A549 (cell line): ENCODE data around the gene SLCO1A2. TPM values are rescaled to one million over a fixed set of nuclear protein-coding genes. Genes with fewer than 3 reads are reported as not detected.

ENCODE experiments used
- ATAC-seq, 2 experiments: fragments of 200-7000 bp in 1 of 2; fragments of >200 bp in 1 of 2; cut with Nextera tagmentation in 1 of 2; cut with Tn5 transposase in 1 of 2; 3 replicates each; pipeline versions ENCODE4 v1.8.0 to v1.9.1; 2018 to 2020; ENCODE audit warnings: mild to moderate bottlenecking in 1 of 2, moderate library complexity in 1 of 2
- CTCF ChIA-PET: fragments of 300-600 bp; sonication (Branson Sonifier 250); formaldehyde crosslinking; extraction: SDS; loops from one replicate; lab custom pipeline; 2021; ENCODE audit warnings: antibody characterized with exemption, inconsistent platforms; lab: Yijun Ruan, JAX
- POLR2A ChIA-PET: fragments of 350-600 bp; formaldehyde crosslinking; extraction: SDS; loops from one replicate; lab custom pipeline; 2021; ENCODE audit warnings: antibody characterized with exemption, inconsistent platforms; lab: Yijun Ruan, JAX
- DNase-seq, 2 experiments: peaks; one replicate each; pipeline versions ENCODE4 v3.0.0 to v3.0.0-alpha.2; 2011 to 2016; ENCODE audit warnings: low read depth in 1 of 2, low spot score in 1 of 2
- FAIRE-seq: peaks from 2 replicates; lab custom pipeline; 2011; peaks lifted over from hg19 to GRCh38; lab: Jason Lieb, UNC
- H3K27ac ChIP-seq, 2 experiments: fragments of >200 bp; sonication (Bioruptor Twin); formaldehyde crosslinking; 3 replicates each; pipeline ENCODE4 v1.5.1; 2016 to 2017
- H3K4me1 ChIP-seq: fragments of >200 bp; sonication (Bioruptor Twin); formaldehyde crosslinking; 3 replicates; pipeline ENCODE4 v1.6.1; 2016
- H3K4me2 ChIP-seq: fragments of >200 bp; sonication (Bioruptor Twin); formaldehyde crosslinking; 3 replicates; pipeline ENCODE4 v1.6.1; 2016
- H3K4me3 ChIP-seq: fragments of >200 bp; sonication (Bioruptor Twin); formaldehyde crosslinking; 3 replicates; pipeline ENCODE4 v1.5.1; 2016
- H3K9me3 ChIP-seq: fragments of >200 bp; sonication (Bioruptor Twin); formaldehyde crosslinking; 3 replicates; pipeline ENCODE4 v1.6.1; 2016
- ATOH8 ChIP-seq: fragments of 250-450 bp; sonication (Bioruptor Pico); IDR thresholded peaks from 2 replicates; pipeline ENCODE4 v1.5.0; 2020; ENCODE audit warnings: low read depth, mild to moderate bottlenecking, moderate library complexity
- BHLHE40 ChIP-seq: IDR thresholded peaks from 2 replicates; pipeline ENCODE4 v1.6.1; 2012; ENCODE audit warnings: low read depth, low read length, inconsistent platforms
- CBX2 ChIP-seq: fragments of 200-600 bp; sonication (generic); IDR thresholded peaks from 2 replicates; pipeline ENCODE4 v1.6.1; 2016; ENCODE audit warnings: low read depth, mild to moderate bottlenecking, borderline replicate concordance
- CEBPB ChIP-seq, 2 experiments: fragments of >200 bp in 1 of 2; sonication (Bioruptor Twin) in 1 of 2; formaldehyde crosslinking in 1 of 2; IDR thresholded peaks; 2 replicates each; pipeline ENCODE4 v1.6.1; 2012 to 2016
- EHF ChIP-seq: fragments of 250-450 bp; sonication (Bioruptor Pico); IDR thresholded peaks from 2 replicates; pipeline ENCODE4 v1.5.0; 2020; ENCODE audit warnings: mild to moderate bottlenecking
- EP300 ChIP-seq, 2 experiments: fragments of >200 bp; sonication (Bioruptor Twin); formaldehyde crosslinking; IDR thresholded peaks; 2 replicates in 1 of 2; 3 replicates in 1 of 2; pipeline ENCODE4 v1.6.1; 2016 to 2017
- FOSB ChIP-seq: fragments of 250-450 bp; sonication (Bioruptor Pico); IDR thresholded peaks from 2 replicates; pipeline ENCODE4 v1.5.0; 2020; ENCODE audit warnings: mild to moderate bottlenecking, moderate library complexity
- FOSL2 ChIP-seq, 2 experiments: fragments of 450-650 bp in 1 of 2; fragments of >200 bp in 1 of 2; sonication (Bioruptor Twin) in 1 of 2; formaldehyde crosslinking; IDR thresholded peaks; 2 replicates each; pipeline versions ENCODE4 v1.5.0 to v1.6.1; 2016 to 2020; ENCODE audit warnings: mild to moderate bottlenecking in 1 of 2, moderate library complexity in 1 of 2
- FOXS1 ChIP-seq: fragments of 250-450 bp; sonication (Bioruptor Pico); IDR thresholded peaks from 2 replicates; pipeline ENCODE4 v1.5.0; 2020; ENCODE audit warnings: mild to moderate bottlenecking, moderate library complexity
- GATA3 ChIP-seq: IDR thresholded peaks from 2 replicates; pipeline ENCODE4 v1.6.1; 2012; ENCODE audit warnings: borderline replicate concordance
- HDAC2 ChIP-seq: fragments of 200-600 bp; sonication (generic); IDR thresholded peaks from 2 replicates; pipeline ENCODE4 v1.6.1; 2016
- HEYL ChIP-seq: fragments of 250-450 bp; sonication (Bioruptor Pico); IDR thresholded peaks from 2 replicates; pipeline ENCODE4 v1.8.0; 2021; ENCODE audit warnings: mild to moderate bottlenecking, moderate library complexity
- HOXA7 ChIP-seq: fragments of 250-450 bp; sonication (Bioruptor Pico); IDR thresholded peaks from 2 replicates; pipeline ENCODE4 v1.5.0; 2020; ENCODE audit warnings: mild to moderate bottlenecking, moderate library complexity
- HOXB13 ChIP-seq: fragments of 250-450 bp; sonication (Bioruptor Pico); IDR thresholded peaks from 2 replicates; pipeline ENCODE4 v1.5.0; 2020; ENCODE audit warnings: low read depth, mild to moderate bottlenecking, moderate library complexity
- HOXB5 ChIP-seq: fragments of 250-450 bp; sonication (Bioruptor Pico); IDR thresholded peaks from 2 replicates; pipeline ENCODE4 v1.5.0; 2020; ENCODE audit warnings: mild to moderate bottlenecking, moderate library complexity
- JUN ChIP-seq, 2 experiments: fragments of >200 bp; sonication (Bioruptor Twin); formaldehyde crosslinking; IDR thresholded peaks; 2 replicates in 1 of 2; 3 replicates in 1 of 2; pipeline ENCODE4 v1.6.1; 2016 to 2017
- KDM5A ChIP-seq: fragments of 200-600 bp; sonication (generic); IDR thresholded peaks from 2 replicates; pipeline ENCODE4 v1.6.1; 2016; ENCODE audit warnings: antibody characterized with exemption, mild to moderate bottlenecking
- MAZ ChIP-seq: fragments of 150-350 bp; IDR thresholded peaks from 2 replicates; pipeline ENCODE4 v1.6.1; 2014; ENCODE audit warnings: antibody characterized with exemption, low read depth, low read length, borderline replicate concordance
- MYC ChIP-seq: IDR thresholded peaks from 2 replicates; pipeline ENCODE4 v1.6.1; 2012; ENCODE audit warnings: mild to moderate bottlenecking, inconsistent platforms, low read length, improper control_type of control experiment, borderline replicate concordance
- NFE2L2 ChIP-seq: fragments of 150-350 bp; conservative IDR thresholded peaks from 2 replicates; pipeline ENCODE4 v1.6.1; 2014; ENCODE audit warnings: low read length
- PHF8 ChIP-seq: fragments of 200-600 bp; sonication (generic); IDR thresholded peaks from 2 replicates; pipeline ENCODE4 v1.6.1; 2016; ENCODE audit warnings: low read depth, mild to moderate bottlenecking, antibody characterized with exemption, moderate library complexity, borderline replicate concordance
- RCOR1 ChIP-seq: fragments of 150-350 bp; IDR thresholded peaks from 2 replicates; pipeline ENCODE4 v1.6.1; 2014; ENCODE audit warnings: antibody characterized with exemption, low read length, low read depth
- RFX5 ChIP-seq: fragments of 450-650 bp; IDR thresholded peaks from 2 replicates; pipeline ENCODE4 v1.7.1; 2014; ENCODE audit warnings: antibody characterized with exemption, mild to moderate bottlenecking, moderate library complexity
- SMC3 ChIP-seq: fragments of >200 bp; sonication (Bioruptor Twin); formaldehyde crosslinking; IDR thresholded peaks from 3 replicates; pipeline ENCODE4 v1.6.1; 2018; ENCODE audit warnings: inconsistent platforms
- SREBF2 ChIP-seq: fragments of 450-650 bp; IDR thresholded peaks from 2 replicates; pipeline ENCODE4 v1.6.1; 2014; ENCODE audit warnings: mild to moderate bottlenecking, moderate library complexity
- USF2 ChIP-seq: fragments of 450-650 bp; IDR thresholded peaks from 2 replicates; pipeline ENCODE4 v1.6.1; 2014; ENCODE audit warnings: antibody characterized with exemption
- ZFP36 ChIP-seq: fragments of 450-650 bp; IDR thresholded peaks from 2 replicates; pipeline ENCODE4 v1.6.1; 2014; ENCODE audit warnings: borderline replicate concordance; ENCODE audit not compliant: partially characterized antibody
- WGBS: methylation state at CpG from one replicate; pipeline ENCODE4 v1.1.6; 2017; ENCODE audit errors: missing lambda C conversion rate; 5-methylcytosine and 5-hydroxymethylcytosine counted together
- polyA plus RNA-seq, 4 experiments: library from polyadenylated mRNA; depleted of rRNA in 3 of 4; stranded (reverse); fragments of >200 nt; fragmentation: RNase III in 1 of 4; extraction: RNeasy Plus Mini Kit Qiagen cat#74134 plus additional on column Dnase treatment in 1 of 4; gene quantifications; 2 replicates in 3 of 4; 3 replicates in 1 of 4; pipeline ENCODE4 v1.2.3, GENCODE V29; 2011 to 2017
- TF ChIP-seq, protein P1 (sequence below): IDR thresholded peaks from 2 replicates; pipeline ENCODE4 v1.6.1; 2012

Gene SLCO1A2
- polyA plus RNA-seq, 2 of the 4 experiments (the other 2 are of a cell fraction): 0.08 to 0.31 TPM

- no peak overlapping the region for H3K4me2 ChIP-seq
- POLR2A ChIA-PET: no interaction called here
- DNase-seq (no peak), ATAC-seq (no peak), FAIRE-seq (no peak)
- WGBS: 21% methylated on average over 1 of the region's 1 CpG
- peaks cover 12% of the 10 kb centered on the region; the same call in 2 of the 3 replicates for H3K4me1 ChIP-seq
- no peak overlapping the region for H3K4me3 ChIP-seq
- CTCF ChIA-PET: no interaction called here
- H3K9me3 ChIP-seq: no peaks in the 10 kb centered on the region
- TF ChIP-seq EP300 (IDR thresholded peaks at IDR 0.05): no peak
- TF ChIP-seq USF2: no peak
- no peak for TF ChIP-seq MYC
- TF ChIP-seq BHLHE40: no peak
- TF ChIP-seq ZFP36: no peak
- no peak for TF ChIP-seq KDM5A
- TF ChIP-seq SREBF2: no peak
- TF ChIP-seq EHF (CRISPR knock-in tag): no peak
- no peak for TF ChIP-seq HOXB13 (CRISPR knock-in tag)
- TF ChIP-seq MAZ: no peak
- TF ChIP-seq HOXA7: no peak
- no peak for TF ChIP-seq HEYL (CRISPR knock-in tag)
- no peak for TF ChIP-seq CBX2
- no peak for TF ChIP-seq ATOH8 (CRISPR knock-in tag)
- no peak overlapping the region for H3K27ac ChIP-seq
Measured at GRCh38 chr12:21339921-21340320, 5.2 kb upstream of the SLCO1A2 start.

GRCh38 chr12:21337959-21338744 lies 3.4 kb upstream of the SLCO1A2 start:
- no peak overlapping the region for H3K4me3 ChIP-seq
- no peak for FAIRE-seq
- ChIA-PET POLR2A (no interaction called here), CTCF (interaction anchor here (0.8 kb wide), 1 partner anchor 19 kb away, joined by 3 read pairs; no protein-coding TSS in a partner anchor)
- H3K9me3 ChIP-seq: no peaks in the 10 kb centered on the region; the same call in 2 of the 3 replicates
- no peak for ATAC-seq
- no peak for DNase-seq
- peaks cover 12% of the 10 kb centered on the region; the same call in 2 of the 3 replicates for H3K4me1 ChIP-seq
- TF ChIP-seq HOXB5 (no peak), HDAC2 (no peak), CEBPB (IDR thresholded peaks at IDR 0.05) (no peak), JUN (IDR thresholded peaks at IDR 0.05) (no peak), GATA3 (no peak), EHF (CRISPR knock-in tag) (no peak), RCOR1 (no peak), FOXS1 (CRISPR knock-in tag) (no peak), FOSB (CRISPR knock-in tag) (no peak), HOXA7 (no peak), NFE2L2 (no peak), PHF8 (no peak), FOSL2 (IDR thresholded peaks at IDR 0.05) (no peak), FOSL2 (CRISPR knock-in tag; IDR thresholded peaks at IDR 0.05) (no peak), RFX5 (no peak), ATOH8 (CRISPR knock-in tag) (no peak), SMC3 (no peak)
- TF ChIP-seq, protein P1, sequence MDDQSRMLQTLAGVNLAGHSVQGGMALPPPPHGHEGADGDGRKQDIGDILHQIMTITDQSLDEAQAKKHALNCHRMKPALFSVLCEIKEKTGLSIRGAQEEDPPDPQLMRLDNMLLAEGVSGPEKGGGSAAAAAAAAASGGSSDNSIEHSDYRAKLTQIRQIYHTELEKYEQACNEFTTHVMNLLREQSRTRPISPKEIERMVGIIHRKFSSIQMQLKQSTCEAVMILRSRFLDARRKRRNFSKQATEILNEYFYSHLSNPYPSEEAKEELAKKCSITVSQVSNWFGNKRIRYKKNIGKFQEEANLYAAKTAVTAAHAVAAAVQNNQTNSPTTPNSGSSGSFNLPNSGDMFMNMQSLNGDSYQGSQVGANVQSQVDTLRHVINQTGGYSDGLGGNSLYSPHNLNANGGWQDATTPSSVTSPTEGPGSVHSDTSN: no peak
- WGBS: 80% methylated on average over 6 of the region's 6 CpGs
- H3K27ac ChIP-seq: no peak overlapping the region
- H3K4me2 ChIP-seq: no peak overlapping the region
